ENCODE measurements around the gene HSPA4L.

DNA sequence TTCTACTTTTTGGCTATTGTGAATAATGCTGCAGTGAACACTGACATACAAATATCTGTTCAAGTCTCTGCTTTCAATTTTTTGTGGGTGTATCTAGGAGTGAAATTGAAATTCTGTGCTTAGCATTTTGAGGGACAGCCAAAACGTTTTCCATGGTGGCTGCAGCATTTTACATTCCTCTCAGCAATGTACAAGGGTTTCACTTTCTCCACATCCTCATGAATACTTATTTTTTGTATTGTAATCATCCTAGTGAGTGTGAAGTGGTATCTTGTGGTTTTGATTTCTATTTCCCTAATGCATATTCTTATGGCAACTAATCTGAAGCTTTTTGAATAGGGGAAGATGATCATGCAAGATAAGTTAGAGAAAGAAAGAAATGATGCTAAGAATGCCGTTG is 40.3 kb downstream of the HSPA4L start:
- TF ChIP-seq ZNF274 (IDR thresholded peaks at IDR 0.05; ENCODE audit: low read depth, low read length) (no peak), YY1 (IDR thresholded peaks at IDR 0.05; ENCODE audit: insufficient read depth, insufficient read length) (no peak), SUZ12 (IDR thresholded peaks at IDR 0.05; ENCODE audit: extremely low read depth, insufficient read depth, insufficient read length) (no peak)
